GM12878 (cell line): ENCODE results near the gene UBASH3B. TPM values are rescaled to one million over a fixed set of nuclear protein-coding genes. Genes with fewer than 3 reads are reported as not detected.

Experiments
- ATAC-seq: fragments of 200-7000 bp; cut with Tn5 transposase; 3 replicates; pipeline ENCODE4 v1.9.1; 2020; ENCODE audit warnings: mild to moderate bottlenecking, moderate library complexity
- BruUV-seq: library from RNA; stranded (reverse); fragments of 400-500 nt; replicated peaks from 2 replicates; lab custom pipeline; 2021; lab: Mats Ljungman, UMichigan
- CTCF ChIA-PET: fragments of 300-600 bp; sonication (Branson Sonifier 250); formaldehyde crosslinking; extraction: SDS; loops from one replicate; lab custom pipeline; 2021; ENCODE audit warnings: inconsistent platforms; lab: Yijun Ruan, JAX
- POLR2A ChIA-PET: fragments of 350-600 bp; formaldehyde crosslinking; extraction: SDS; loops from one replicate; lab custom pipeline; 2021; ENCODE audit warnings: inconsistent platforms; lab: Charles Lee
- RAD21 ChIA-PET: fragments of 300-600 bp; sonication (Branson Sonifier 250); formaldehyde crosslinking; loops from one replicate; lab custom pipeline; 2023; ENCODE audit warnings: antibody characterized with exemption; ENCODE audit not compliant: unreplicated experiment; lab: Charles Lee
- SMC1A ChIA-PET: fragments of 300-600 bp; sonication (Branson Sonifier 250); formaldehyde crosslinking; loops from one replicate; lab custom pipeline; 2023; ENCODE audit not compliant: unreplicated experiment, uncharacterized antibody; lab: Charles Lee
- DNase-seq: peaks from one replicate; pipeline ENCODE4 v3.0.0-alpha.2; 2011; ENCODE audit warnings: low read depth, low spot score
- FAIRE-seq: peaks from 3 replicates; lab custom pipeline; 2011; peaks lifted over from hg19 to GRCh38; lab: Jason Lieb, UNC
- H2AFZ ChIP-seq: 2 replicates; pipeline ENCODE4 v1.6.0; 2011; ENCODE audit warnings: low read depth, low read length, control low read depth; ENCODE audit not compliant: control insufficient read depth
- H3K27ac ChIP-seq: 2 replicates; pipeline ENCODE4 v1.5.1; 2011; ENCODE audit warnings: control low read depth; ENCODE audit not compliant: control insufficient read depth, insufficient read depth
- H3K27me3 ChIP-seq, 2 experiments: replicated peaks in 1 of 2; 2 replicates each; pipeline versions ENCODE4 v1.6.0 to v1.6.1; 2011; ENCODE audit warnings: low read length in 1 of 2; ENCODE audit not compliant: control insufficient read depth in 2 of 2, insufficient read depth in 2 of 2
- H3K36me3 ChIP-seq, 2 experiments: 2 replicates each; pipeline ENCODE4 v1.5.1; 2011; ENCODE audit warnings: low read length in 1 of 2; ENCODE audit not compliant: control insufficient read depth in 2 of 2, insufficient read depth in 2 of 2
- H3K4me1 ChIP-seq: 2 replicates; pipeline ENCODE4 v1.6.1; 2011; ENCODE audit warnings: mild to moderate bottlenecking, low read length, moderate library complexity, mixed read lengths; ENCODE audit not compliant: control insufficient read depth, insufficient read depth
- H3K4me2 ChIP-seq: 2 replicates; pipeline ENCODE4 v1.6.0; 2011; ENCODE audit warnings: control low read depth; ENCODE audit not compliant: control insufficient read depth, insufficient read depth
- H3K4me3 ChIP-seq: fragments of 200-600 bp; sonication (generic); 2 replicates; pipeline ENCODE4 v1.5.1; 2016
- H3K79me2 ChIP-seq: 2 replicates; pipeline ENCODE4 v1.6.0; 2011; ENCODE audit warnings: low read length; ENCODE audit not compliant: control insufficient read depth, insufficient read depth
- H3K9ac ChIP-seq: 2 replicates; pipeline ENCODE4 v1.8.0; 2011; ENCODE audit warnings: low read length, control low read depth, mixed read lengths; ENCODE audit not compliant: control insufficient read depth, insufficient read depth
- H3K9me3 ChIP-seq: replicated peaks from 3 replicates; pipeline ENCODE4 v1.5.1; 2011; ENCODE audit warnings: mild to moderate bottlenecking, low read length; ENCODE audit not compliant: control insufficient read depth, insufficient read depth
- H4K20me1 ChIP-seq: 2 replicates; pipeline ENCODE4 v1.6.0; 2011; ENCODE audit not compliant: control insufficient read depth, insufficient read depth
- ATF3 ChIP-seq: IDR thresholded peaks from 2 replicates; pipeline ENCODE4 v1.6.1; 2011; ENCODE audit warnings: low read depth, mild to moderate bottlenecking, low read length, moderate library complexity, borderline replicate concordance; ENCODE audit errors: extremely low read depth
- ATF7 ChIP-seq: fragments of 450-650 bp; IDR thresholded peaks from 2 replicates; pipeline ENCODE4 v1.6.1; 2016; ENCODE audit warnings: low read depth, mild to moderate bottlenecking
- CHD1 ChIP-seq: IDR thresholded peaks from 2 replicates; pipeline ENCODE4 v1.6.1; 2012; ENCODE audit warnings: low read depth, low read length, improper control_type of control experiment
- CREB1 ChIP-seq: IDR thresholded peaks from 2 replicates; pipeline ENCODE4 v1.6.1; 2012; ENCODE audit warnings: low read depth, mild to moderate bottlenecking, inconsistent platforms
- EP300 ChIP-seq, 2 experiments: fragments of 150-350 bp in 1 of 2; IDR thresholded peaks; 2 replicates each; pipeline ENCODE4 v1.6.1; 2011 to 2012; ENCODE audit warnings: low read depth in 2 of 2, low read length in 2 of 2, borderline replicate concordance in 1 of 2, improper control_type of control experiment in 1 of 2, inconsistent platforms in 1 of 2; ENCODE audit not compliant: control insufficient read depth in 1 of 2
- HCFC1 ChIP-seq: fragments of 150-350 bp; IDR thresholded peaks from 2 replicates; pipeline ENCODE4 v1.6.1; 2014; ENCODE audit warnings: low read length
- JUNB ChIP-seq: IDR thresholded peaks from 2 replicates; pipeline ENCODE4 v1.6.1; 2016; ENCODE audit warnings: antibody characterized with exemption, mild to moderate bottlenecking
- NKRF ChIP-seq: fragments of 450-650 bp; conservative IDR thresholded peaks from 2 replicates; pipeline ENCODE4 v1.6.1; 2017; ENCODE audit warnings: mild to moderate bottlenecking, moderate library complexity
- NRF1 ChIP-seq: conservative IDR thresholded peaks from 2 replicates; pipeline ENCODE4 v1.6.1; 2011; ENCODE audit warnings: mild to moderate bottlenecking, low read depth, low read length, improper control_type of control experiment
- PBX3 ChIP-seq: IDR thresholded peaks from 2 replicates; pipeline ENCODE4 v1.6.1; 2011; ENCODE audit warnings: mild to moderate bottlenecking, low read depth, low read length, moderate library complexity; ENCODE audit not compliant: insufficient replicate concordance
- PKNOX1 ChIP-seq: fragments of 450-650 bp; IDR thresholded peaks from 2 replicates; pipeline ENCODE4 v1.6.1; 2016; ENCODE audit warnings: mild to moderate bottlenecking
- POU2F2 ChIP-seq: IDR thresholded peaks from 3 replicates; pipeline ENCODE4 v1.6.1; 2011; ENCODE audit warnings: low read depth, mild to moderate bottlenecking, low read length, borderline replicate concordance
- SPI1 ChIP-seq: IDR thresholded peaks from 2 replicates; pipeline ENCODE4 v1.6.1; 2011; ENCODE audit warnings: low read depth, mild to moderate bottlenecking, low read length, moderate library complexity, borderline replicate concordance; ENCODE audit not compliant: insufficient read depth
- SREBF1 ChIP-seq: IDR thresholded peaks from 2 replicates; pipeline ENCODE4 v1.6.1; 2012; ENCODE audit warnings: mild to moderate bottlenecking, low read length
- SUPT20H ChIP-seq: IDR thresholded peaks from 2 replicates; pipeline ENCODE4 v1.6.1; 2011; ENCODE audit warnings: low read depth, mild to moderate bottlenecking, low read length, moderate library complexity, borderline replicate concordance; ENCODE audit not compliant: control insufficient read depth
- WGBS: methylation state at CpG from one replicate; pipeline ENCODE4 v1.1.6; 2016; ENCODE audit warnings: low lambda C conversion rate; ENCODE audit not compliant: insufficient replicate concordance, insufficient coverage; ENCODE audit errors: missing lambda C conversion rate; 5-methylcytosine and 5-hydroxymethylcytosine counted together
- in situ Hi-C: fragments of 300-500 bp; cut with MboI; formaldehyde crosslinking; loops from 9 replicates; pipeline ENCODE4 v1.14.3; 2018; ENCODE audit warnings: mixed read lengths
- intact Hi-C: fragments of 100-400 bp; cut with micrococcal nuclease; formaldehyde crosslinking; loops from one replicate; pipeline ENCODE4 v1.14.2; 2022; ENCODE audit not compliant: unreplicated experiment
- polyA plus RNA-seq, 11 experiments: library from polyadenylated mRNA; depleted of rRNA in 4 of 11; unstranded in 6 of 11; stranded (reverse) in 5 of 11; fragments of >200 nt; fragmentation: Nextera tagmentation in 4 of 11; fragmentation: Illumina TruSeq in 1 of 11; extraction: Ambion mirVana in 4 of 11; extraction: Trizol in 1 of 11; gene quantifications; 1 replicate in 1 of 11; 2 replicates in 10 of 11; pipeline versions ENCODE4 v1.2.1 to v1.2.3, GENCODE V29; 2011 to 2016; ENCODE audit warnings: inconsistent platforms in 2 of 11, missing spikeins in 2 of 11, low read depth in 1 of 11
- total RNA-seq, 4 experiments: library from RNA; depleted of rRNA in 3 of 4; stranded (reverse); fragments of >200 nt in 3 of 4; fragmentation: Illumina TruSeq in 1 of 4; extraction: Trizol in 1 of 4; gene quantifications; 2 replicates each; pipeline versions ENCODE4 v1.2.1 to v1.2.3, GENCODE V29; 2013 to 2021

UBASH3B gene
- total and polyA plus RNA-seq, 10 of the 15 experiments (the other 5 are each of a cell fraction or from before 2014, with no cell fraction given) = 0.18 to 3.3 (median 0.57) TPM

- peak; percentile 56 for DNase-seq
- Histone ChIP-seq H3K9ac (no peak overlapping the region), H3K27ac (no peak overlapping the region), H4K20me1 (no peaks in the 10 kb centered on the region), H3K36me3 (no peaks in the 10 kb centered on the region), H3K4me3 (no peak overlapping the region), H3K9me3 (no peaks in the 10 kb centered on the region), H3K4me1 (peaks cover 31% of the 10 kb centered on the region), H2AFZ (no peak overlapping the region), H3K4me2 (peak overlapping the region; percentile 40), H3K27me3 (no peaks in the 10 kb centered on the region), H3K79me2 (no peaks in the 10 kb centered on the region)
- BruUV-seq = no TSS peak
- WGBS = 18% methylated on average over 5 of the region's 5 CpGs
- ATAC-seq = peak; percentile 88
- peak; percentile 87 for FAIRE-seq
- SMC1A ChIA-PET = interaction anchor here (0.7 to 1.7 kb wide), 5 partner anchors 20 to 105 kb away, joined by 3 to 6 read pairs (median 3); no protein-coding TSS in a partner anchor
- intact Hi-C loops (no loop called here), in situ Hi-C loops (no loop called here)
- CTCF ChIA-PET = interaction anchor here (0.6 to 2.3 kb wide), 8 partner anchors 10 to 272 kb away, joined by 3 to 6 read pairs (median 3); no protein-coding TSS in a partner anchor
- POLR2A ChIA-PET = interaction anchor here (0.5 kb wide), 1 partner anchor 53 kb away, joined by 5 read pairs; no protein-coding TSS in a partner anchor
- RAD21 ChIA-PET = interaction anchor here (0.6 to 2.1 kb wide), 3 partner anchors 104 to 325 kb away, joined by 3 to 7 read pairs (median 4); no protein-coding TSS in a partner anchor
- no peak for TF ChIP-seq JUNB
- TF ChIP-seq PBX3 = peak; percentile 39
- TF ChIP-seq POU2F2 = no peak
- no peak for TF ChIP-seq HCFC1
- no peak for TF ChIP-seq SREBF1
- no peak for TF ChIP-seq ATF3
- peak; percentile 60; the same call in 1 of the 2 replicates for TF ChIP-seq SPI1
- no peak for TF ChIP-seq CHD1
- no peak for TF ChIP-seq ATF7
- TF ChIP-seq PKNOX1 = peak; percentile 67
- no peak for TF ChIP-seq NRF1
- TF ChIP-seq SUPT20H = no peak
- no peak for TF ChIP-seq NKRF
- TF ChIP-seq EP300 (IDR thresholded peaks at IDR 0.05; ENCODE audit: borderline replicate concordance in 1 of 2, control insufficient read depth in 1 of 2, low read depth in 2 of 2, low read length in 2 of 2) = peak in 1 of 2 experiments; percentile 17; a peak in 1 of 4 replicates
- peak; percentile 55; the same call in 1 of the 2 replicates for TF ChIP-seq CREB1
Observed at GRCh38 chr11:122749005-122749687, 93.6 kb downstream of the UBASH3B start.
